ENCODE data around the gene SRGAP3.

The SRGAP3 gene

GRCh38 chr3:9165421-9165820 lies 84.0 kb downstream of the SRGAP3 start:
- H3K4me3 ChIP-seq (replicated peaks; ENCODE audit: low read depth, low read length) = no peak overlapping the region
- DNase-seq (ENCODE audit: low read depth) = no peak
- TF ChIP-seq CTCF (IDR thresholded peaks at IDR 0.05; ENCODE audit: low read length, missing control alignments) = no peak

- H3K4me3 ChIP-seq (replicated peaks; ENCODE audit: low read depth, low read length) = no peak overlapping the region
- no peak for DNase-seq (ENCODE audit: low read depth)
- no peak for TF ChIP-seq CTCF (IDR thresholded peaks at IDR 0.05; ENCODE audit: low read length, missing control alignments)
Observed at GRCh38 chr3:9163289-9163688, 86.2 kb downstream of the SRGAP3 start.

- no peak for TF ChIP-seq CTCF (IDR thresholded peaks at IDR 0.05; ENCODE audit: low read length, missing control alignments)
- no peak for DNase-seq (ENCODE audit: low read depth)
- no peak overlapping the region for H3K4me3 ChIP-seq (replicated peaks; ENCODE audit: low read depth, low read length)
Observed at GRCh38 chr3:9161811-9162210, 87.6 kb downstream of the SRGAP3 start.

GRCh38 chr3:9161298-9161697 lies 88.1 kb downstream of the SRGAP3 start:
- no peak for TF ChIP-seq CTCF (IDR thresholded peaks at IDR 0.05; ENCODE audit: low read length, missing control alignments)
- no peak for DNase-seq (ENCODE audit: low read depth)
- H3K4me3 ChIP-seq (replicated peaks; ENCODE audit: low read depth, low read length) = no peak overlapping the region

GRCh38 chr3:9158865-9159630 lies 90.4 kb downstream of the SRGAP3 start:
- TF ChIP-seq CTCF (IDR thresholded peaks at IDR 0.05; ENCODE audit: low read length, missing control alignments) = no peak
- H3K4me3 ChIP-seq (replicated peaks; ENCODE audit: low read depth, low read length) = no peak overlapping the region
- DNase-seq (ENCODE audit: low read depth) = no peak

- no peak overlapping the region for H3K4me3 ChIP-seq (replicated peaks; ENCODE audit: low read depth, low read length)
- no peak for DNase-seq (ENCODE audit: low read depth)
- no peak for TF ChIP-seq CTCF (IDR thresholded peaks at IDR 0.05; ENCODE audit: low read length, missing control alignments)
Observed at GRCh38 chr3:9157651-9158362, 91.6 kb downstream of the SRGAP3 start.
